A673 (cell line): ENCODE measurements around the gene C3orf70.

Source experiments
- CTCF ChIP-seq: fragments of 300-800, 200-600 bp; sonication (generic); conservative IDR thresholded peaks from 2 replicates; pipeline ENCODE4 v1.5.1; 2017; ENCODE audit warnings: low read depth, mild to moderate bottlenecking, antibody characterized with exemption, low read length, moderate library complexity, mixed read lengths
- EZH2 ChIP-seq: fragments of 200-600 bp; sonication (generic); IDR thresholded peaks from 2 replicates; pipeline ENCODE4 v1.6.1; 2017; ENCODE audit warnings: borderline replicate concordance, low read depth, mild to moderate bottlenecking, mixed read lengths, antibody characterized with exemption, low read length; ENCODE audit not compliant: poor library complexity, severe bottlenecking

GRCh38 chr3:185151964-185152409, 873 bp downstream of the C3orf70 start:
- TF ChIP-seq CTCF (no peak), EZH2 (no peak)
